Keratinocyte (primary cell): ENCODE results near the gene PTPRD.

ENCODE experiments used
- EZH2 ChIP-seq: IDR thresholded peaks from one replicate; pipeline ENCODE4 v1.6.1; 2012; ENCODE audit warnings: inconsistent platforms, mild to moderate bottlenecking, low read length, moderate library complexity
- TF ChIP-seq, protein P1 (sequence below), 3 experiments: IDR thresholded peaks in 1 of 3; conservative IDR thresholded peaks in 1 of 3; optimal IDR thresholded peaks in 1 of 3; 2 replicates in 2 of 3; 3 replicates in 1 of 3; pipeline versions ENCODE3 to v1.5.1; 2011; ENCODE audit warnings: low read length in 3 of 3, mild to moderate bottlenecking in 3 of 3, moderate library complexity in 2 of 3, control low read depth in 1 of 3, inconsistent platforms in 1 of 3; ENCODE audit not compliant: insufficient read depth in 2 of 3; ENCODE audit errors: extremely low read depth in 1 of 3

DNA sequence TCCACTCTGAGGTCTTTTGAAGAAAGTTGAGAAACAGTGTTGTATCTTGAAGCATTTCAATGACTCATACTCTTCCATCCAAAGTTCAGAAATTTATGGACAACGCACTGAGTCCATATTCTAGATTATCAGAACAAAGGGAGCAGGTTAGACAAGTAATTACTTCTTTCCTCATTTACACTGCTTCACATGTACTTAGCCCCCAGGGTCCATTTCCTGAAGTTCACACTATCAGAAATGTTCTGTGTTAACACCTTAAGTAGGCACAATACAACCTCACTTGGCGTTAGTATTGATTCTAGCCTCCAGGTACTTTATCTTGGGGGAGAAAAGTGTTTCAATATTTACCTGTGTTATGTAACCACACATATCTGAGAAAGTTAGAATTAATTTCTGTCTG is 2325.3 kb downstream of the PTPRD start:
- TF ChIP-seq, protein P1, sequence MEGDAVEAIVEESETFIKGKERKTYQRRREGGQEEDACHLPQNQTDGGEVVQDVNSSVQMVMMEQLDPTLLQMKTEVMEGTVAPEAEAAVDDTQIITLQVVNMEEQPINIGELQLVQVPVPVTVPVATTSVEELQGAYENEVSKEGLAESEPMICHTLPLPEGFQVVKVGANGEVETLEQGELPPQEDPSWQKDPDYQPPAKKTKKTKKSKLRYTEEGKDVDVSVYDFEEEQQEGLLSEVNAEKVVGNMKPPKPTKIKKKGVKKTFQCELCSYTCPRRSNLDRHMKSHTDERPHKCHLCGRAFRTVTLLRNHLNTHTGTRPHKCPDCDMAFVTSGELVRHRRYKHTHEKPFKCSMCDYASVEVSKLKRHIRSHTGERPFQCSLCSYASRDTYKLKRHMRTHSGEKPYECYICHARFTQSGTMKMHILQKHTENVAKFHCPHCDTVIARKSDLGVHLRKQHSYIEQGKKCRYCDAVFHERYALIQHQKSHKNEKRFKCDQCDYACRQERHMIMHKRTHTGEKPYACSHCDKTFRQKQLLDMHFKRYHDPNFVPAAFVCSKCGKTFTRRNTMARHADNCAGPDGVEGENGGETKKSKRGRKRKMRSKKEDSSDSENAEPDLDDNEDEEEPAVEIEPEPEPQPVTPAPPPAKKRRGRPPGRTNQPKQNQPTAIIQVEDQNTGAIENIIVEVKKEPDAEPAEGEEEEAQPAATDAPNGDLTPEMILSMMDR (optimal IDR thresholded peaks at IDR 0.05 in 1 of 3, IDR thresholded peaks at IDR 0.05 in 1 of 3, conservative IDR thresholded peaks at IDR 0.05 in 1 of 3; ENCODE audit: extremely low read depth in 1 of 3, insufficient read depth in 2 of 3, low read length in 3 of 3): no peak
- no peak for TF ChIP-seq EZH2
